GM19240 (cell line): ENCODE results near the gene ATG9A.
"Not testable (repeated sequence)": the region's sequence is repeated elsewhere in the genome, so short reads cannot be mapped to it uniquely, and the experiment has no call there.

Experiments
- DNase-seq: peaks from one replicate; pipeline ENCODE4 v3.0.0; 2011; ENCODE audit warnings: low spot score; ENCODE audit not compliant: insufficient read length

The ATG9A gene

GRCh38 chr2:219207134-219207883 lies 22.1 kb downstream of the ATG9A start:
- no peak for DNase-seq

- DNase-seq: peak; percentile 97
These were observed 22.9 kb downstream of the ATG9A start, which contains the start of gene ZFAND2B for GRCh38 chr2:219206328-219207133. ZFAND2B (plus strand) TSS chr2:219206782; CDS start chr2:219206988, 206 bp downstream.

- DNase-seq: no peak
These were observed 23.5 kb downstream of the ATG9A start for GRCh38 chr2:219205981-219206327.

- DNase-seq: no peak
These were observed 24.3 kb downstream of the ATG9A start for GRCh38 chr2:219205165-219205538.

DNA sequence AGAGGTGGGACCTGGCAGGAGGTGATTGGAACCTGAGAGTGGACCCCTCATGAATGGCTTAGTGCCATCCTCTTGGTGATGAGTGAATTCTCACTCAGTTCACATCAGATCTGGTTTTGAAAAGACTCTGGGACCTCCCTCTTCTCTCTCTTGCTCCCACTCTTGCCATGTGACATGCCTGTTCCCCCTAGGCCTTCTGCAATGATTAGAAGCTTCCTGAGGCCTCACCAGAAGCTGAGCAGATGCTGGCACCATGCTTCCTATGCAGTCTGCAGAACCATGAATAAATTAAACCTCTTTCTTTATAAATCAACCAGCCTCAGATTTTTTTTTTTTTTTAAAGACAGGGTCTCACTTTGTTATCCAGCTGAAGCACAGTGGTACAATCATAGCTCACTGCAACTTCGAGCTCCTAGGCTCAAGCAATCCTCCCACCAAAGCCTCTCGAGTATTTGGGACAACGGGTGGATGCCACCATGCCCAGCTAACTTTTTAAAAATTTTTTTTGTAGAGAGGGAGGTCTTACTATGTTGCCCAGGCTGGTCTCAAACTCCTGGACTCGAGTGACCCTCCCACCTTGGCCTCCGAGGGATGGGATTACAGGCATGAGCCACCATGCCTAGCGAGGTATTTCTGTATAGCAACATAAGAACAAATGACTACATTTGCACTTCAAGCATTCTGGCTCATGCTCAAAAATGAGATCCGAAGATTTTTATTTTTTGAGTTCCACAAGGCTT lies 24.8 kb downstream of the ATG9A start:
- no peak for DNase-seq

- not testable (repeated sequence) for DNase-seq
These were observed 28.1 kb downstream of the ATG9A start for GRCh38 chr2:219201331-219201730.

GRCh38 chr2:219200502-219201326 lies 28.7 kb downstream of the ATG9A start:
- not testable (repeated sequence) for DNase-seq

- no peak for DNase-seq
These were observed 29.8 kb downstream of the ATG9A start for GRCh38 chr2:219199470-219200211.

GRCh38 chr2:219198974-219199373 lies 30.5 kb downstream of the ATG9A start:
- no peak for DNase-seq

GRCh38 chr2:219197388-219197787 lies 32.0 kb downstream of the ATG9A start:
- no peak for DNase-seq

DNA sequence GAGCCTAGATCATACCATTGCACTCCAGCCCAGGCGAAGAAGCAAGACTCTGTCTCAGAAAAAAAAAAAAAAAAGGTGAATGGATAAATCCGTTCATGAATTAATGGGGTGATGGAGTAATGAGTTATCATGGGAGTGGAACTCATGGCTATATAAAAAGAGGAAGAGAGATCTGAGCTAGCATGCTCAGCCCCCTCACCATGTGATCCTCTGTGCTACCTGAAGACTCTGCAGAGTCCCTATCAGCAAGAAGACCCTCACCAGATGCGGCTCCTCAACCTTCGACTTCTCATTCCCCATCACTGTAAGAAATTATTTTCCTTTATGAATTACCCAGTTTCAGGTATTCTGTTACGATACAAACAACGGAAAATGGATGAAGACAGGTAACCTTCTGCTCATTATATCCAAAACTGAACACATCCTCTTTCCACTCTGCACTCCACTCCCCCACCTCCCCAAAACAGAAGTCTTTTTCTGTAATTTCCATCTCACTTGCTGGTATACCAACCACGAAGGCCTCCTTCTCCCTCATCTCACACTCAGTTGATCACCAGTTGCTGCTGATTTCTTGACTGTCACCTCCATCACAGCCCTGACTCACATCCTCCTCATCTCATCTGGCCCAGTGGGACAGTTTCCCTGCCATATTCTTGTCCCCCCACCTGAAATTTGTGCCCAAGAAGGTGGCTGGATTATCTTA lies 42.5 kb downstream of the ATG9A start:
- DNase-seq: no peak

- DNase-seq: no peak
These were observed 45.3 kb downstream of the ATG9A start for GRCh38 chr2:219184121-219184520.

DNA sequence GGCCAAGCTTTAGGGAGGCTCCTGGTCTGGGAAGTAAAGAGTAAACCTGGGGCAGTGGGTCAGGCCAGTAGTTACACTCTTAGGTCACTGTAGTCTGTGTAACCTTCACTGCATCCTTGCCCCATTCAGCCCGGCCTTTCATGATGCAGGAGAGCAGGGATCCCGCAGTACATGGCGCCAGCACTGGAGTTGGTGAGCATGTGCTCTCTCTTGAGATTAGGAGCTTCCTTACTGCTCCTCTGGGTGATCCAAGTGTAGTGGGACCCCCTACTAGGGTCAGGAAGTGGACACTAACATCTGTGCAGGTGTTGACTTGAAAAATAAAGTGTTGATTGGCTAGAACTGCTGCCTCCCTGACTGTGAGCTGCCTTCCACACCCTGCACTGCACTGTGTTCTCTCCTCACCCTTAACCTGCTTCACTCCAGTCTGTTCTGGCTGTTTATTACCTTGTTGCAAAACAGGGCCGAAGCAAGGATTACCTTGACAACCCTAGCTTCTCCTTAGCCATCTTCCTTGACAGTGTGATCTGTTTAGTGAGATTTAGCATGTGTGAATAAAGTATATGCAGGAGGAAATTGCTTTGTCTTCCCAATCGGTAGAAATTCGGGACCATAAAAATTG lies 46.2 kb downstream of the ATG9A start:
- no peak for DNase-seq

DNA sequence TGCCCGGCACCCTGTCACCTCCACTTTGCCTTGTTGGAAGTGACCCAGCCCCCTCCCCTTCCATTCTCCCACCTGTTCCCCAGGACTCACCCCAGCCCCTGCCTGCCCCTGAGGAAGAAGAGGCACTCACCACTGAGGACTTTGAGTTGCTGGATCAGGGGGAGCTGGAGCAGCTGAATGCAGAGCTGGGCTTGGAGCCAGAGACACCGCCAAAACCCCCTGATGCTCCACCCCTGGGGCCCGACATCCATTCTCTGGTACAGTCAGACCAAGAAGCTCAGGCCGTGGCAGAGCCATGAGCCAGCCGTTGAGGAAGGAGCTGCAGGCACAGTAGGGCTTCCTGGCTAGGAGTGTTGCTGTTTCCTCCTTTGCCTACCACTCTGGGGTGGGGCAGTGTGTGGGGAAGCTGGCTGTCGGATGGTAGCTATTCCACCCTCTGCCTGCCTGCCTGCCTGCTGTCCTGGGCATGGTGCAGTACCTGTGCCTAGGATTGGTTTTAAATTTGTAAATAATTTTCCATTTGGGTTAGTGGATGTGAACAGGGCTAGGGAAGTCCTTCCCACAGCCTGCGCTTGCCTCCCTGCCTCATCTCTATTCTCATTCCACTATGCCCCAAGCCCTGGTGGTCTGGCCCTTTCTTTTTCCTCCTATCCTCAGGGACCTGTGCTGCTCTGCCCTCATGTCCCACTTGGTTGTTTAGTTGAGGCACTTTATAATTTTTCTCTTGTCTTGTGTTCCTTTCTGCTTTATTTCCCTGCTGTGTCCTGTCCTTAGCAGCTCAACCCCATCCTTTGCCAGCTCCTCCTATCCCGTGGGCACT lies 46.9 kb downstream of the ATG9A start:
- no peak for DNase-seq

DNA sequence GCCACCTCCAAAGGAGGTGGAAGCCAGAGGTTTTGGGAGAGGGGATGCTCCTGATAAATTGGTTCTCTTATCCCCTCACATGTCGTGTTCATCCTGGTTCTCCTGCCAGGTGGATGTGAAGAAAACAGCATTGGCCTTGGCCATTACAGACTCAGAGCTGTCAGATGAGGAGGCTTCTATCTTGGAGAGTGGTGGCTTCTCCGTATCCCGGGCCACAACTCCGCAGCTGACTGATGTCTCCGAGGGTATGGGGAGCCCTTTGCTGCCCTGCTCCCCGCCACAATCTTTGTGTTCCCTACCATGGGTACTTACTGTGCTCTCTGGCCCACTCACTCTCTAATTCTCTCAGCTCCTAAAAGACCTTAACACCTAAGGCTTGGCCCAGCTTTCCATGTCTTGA lies 47.9 kb downstream of the ATG9A start:
- DNase-seq: no peak

- DNase-seq: no peak
These were observed 48.5 kb downstream of the ATG9A start for GRCh38 chr2:219180961-219181360.

DNA sequence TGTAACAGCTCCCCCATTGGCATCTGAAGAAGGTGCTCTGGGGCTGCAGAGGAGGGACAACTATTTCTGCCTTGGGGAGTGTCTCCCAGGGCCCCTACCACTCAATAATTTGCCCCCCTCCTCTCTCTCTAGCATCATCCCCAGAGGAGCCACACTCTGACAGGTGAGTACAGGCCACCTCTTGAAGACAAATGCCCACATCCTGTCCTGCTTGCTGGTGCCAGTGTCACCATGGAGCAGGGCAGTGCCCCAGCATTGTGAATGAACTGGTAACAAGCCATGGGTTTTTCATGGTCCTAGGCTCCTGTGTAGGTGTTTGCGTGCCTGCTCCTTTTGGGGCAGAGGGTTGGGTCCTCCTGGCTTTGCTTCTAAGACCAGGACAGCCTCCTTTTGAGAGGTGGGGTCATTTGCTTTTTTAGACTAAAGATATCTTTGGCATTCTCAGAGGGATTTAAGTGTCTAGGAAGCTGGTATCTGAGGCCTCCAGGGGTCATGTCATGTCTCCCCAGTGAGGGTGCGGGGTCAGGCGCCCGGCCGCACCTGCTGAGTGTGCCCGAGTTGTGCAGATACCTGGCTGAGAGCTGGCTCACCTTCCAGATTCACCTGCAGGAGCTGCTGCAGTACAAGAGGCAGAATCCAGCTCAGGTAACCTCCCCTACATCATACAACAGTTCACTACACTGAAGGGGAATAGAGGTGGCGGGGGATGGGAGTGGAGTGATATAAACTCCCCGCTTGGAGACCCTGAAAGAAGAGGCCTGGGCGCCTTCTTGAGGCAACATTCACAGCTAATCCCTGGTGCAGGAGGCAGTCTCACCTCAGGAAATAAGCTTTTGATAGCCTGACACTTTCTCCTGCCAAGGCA lies 49.6 kb downstream of the ATG9A start:
- no peak for DNase-seq
